ENCODE data around the gene OR2V2.
"Not testable (repeated sequence)": the region's sequence is repeated elsewhere in the genome, so short reads cannot be mapped to it uniquely, and the experiment has no call there.

The OR2V2 gene

GRCh38 chr5:181138258-181138657 is 9.1 kb upstream of the OR2V2 start:
- no peak for DNase-seq (ENCODE audit: insufficient read length, low spot score)
- FAIRE-seq, result no peak

GRCh38 chr5:181140766-181141165 is 6.6 kb upstream of the OR2V2 start:
- FAIRE-seq (no peak), DNase-seq (ENCODE audit: insufficient read length, low spot score) (no peak)

GRCh38 chr5:181142054-181142453 is 5.3 kb upstream of the OR2V2 start:
- no peak for FAIRE-seq
- DNase-seq (ENCODE audit: insufficient read length, low spot score), result no peak

- no peak for DNase-seq (ENCODE audit: insufficient read length, low spot score)
- no peak for FAIRE-seq
Measured at GRCh38 chr5:181145133-181145532, 2.3 kb upstream of the OR2V2 start.

GRCh38 chr5:181149355-181149754 is 2.0 kb downstream of the OR2V2 start:
- DNase-seq (ENCODE audit: insufficient read length, low spot score), result no peak
- no peak for FAIRE-seq

GRCh38 chr5:181149806-181150733 is 2.7 kb downstream of the OR2V2 start:
- DNase-seq (ENCODE audit: insufficient read length, low spot score) (no peak), FAIRE-seq (no peak)

- DNase-seq (ENCODE audit: insufficient read length, low spot score) (no peak), FAIRE-seq (no peak)
Measured at GRCh38 chr5:181151146-181151545, 3.8 kb downstream of the OR2V2 start.

GRCh38 chr5:181152406-181152805 is 5.0 kb downstream of the OR2V2 start:
- DNase-seq (ENCODE audit: insufficient read length, low spot score) (no peak), FAIRE-seq (no peak)

GRCh38 chr5:181153814-181154213 is 6.4 kb downstream of the OR2V2 start:
- DNase-seq (ENCODE audit: insufficient read length, low spot score) (no peak), FAIRE-seq (no peak)

- FAIRE-seq (no peak), DNase-seq (ENCODE audit: insufficient read length, low spot score) (no peak)
Measured at GRCh38 chr5:181156758-181157157, 9.4 kb downstream of the OR2V2 start.

- no peak for DNase-seq (ENCODE audit: insufficient read length, low spot score)
- no peak for FAIRE-seq
Measured at GRCh38 chr5:181158869-181159268, 11.5 kb downstream of the OR2V2 start.

- DNase-seq (ENCODE audit: insufficient read length, low spot score) (peak; percentile 76), FAIRE-seq (peak; percentile 93)
Measured at GRCh38 chr5:181159286-181160151, 12.1 kb downstream of the OR2V2 start.

- no peak for DNase-seq (ENCODE audit: insufficient read length, low spot score)
- FAIRE-seq, result peak; percentile 18
Measured at GRCh38 chr5:181160152-181160754, 12.9 kb downstream of the OR2V2 start.

- not testable (repeated sequence) for FAIRE-seq; DNase-seq (ENCODE audit: insufficient read length, low spot score)
Measured at GRCh38 chr5:181160755-181161533, 13.6 kb downstream of the OR2V2 start.

- DNase-seq (ENCODE audit: insufficient read length, low spot score) (no peak), FAIRE-seq (no peak)
Measured at GRCh38 chr5:181161534-181162175, 14.3 kb downstream of the OR2V2 start.

GRCh38 chr5:181163487-181164075 is 16.2 kb downstream of the OR2V2 start:
- no peak for DNase-seq (ENCODE audit: insufficient read length, low spot score)
- peak; percentile 90 for FAIRE-seq

- no peak for DNase-seq (ENCODE audit: insufficient read length, low spot score)
- FAIRE-seq, result no peak
Measured at GRCh38 chr5:181164076-181164952, 16.9 kb downstream of the OR2V2 start.
